Activated T-cell treated with anti-CD3 and anti-CD28 coated beads for 1 hour (primary cell): ENCODE results near the gene PRKAG1.
"Not testable (repeated sequence)": the region's sequence is repeated elsewhere in the genome, so short reads cannot be mapped to it uniquely, and the experiment has no call there.

Source experiments
- DNase-seq: peaks from one replicate; pipeline ENCODE4 v3.0.0-alpha.2; 2020; ENCODE audit warnings: low read depth

Gene PRKAG1

DNA sequence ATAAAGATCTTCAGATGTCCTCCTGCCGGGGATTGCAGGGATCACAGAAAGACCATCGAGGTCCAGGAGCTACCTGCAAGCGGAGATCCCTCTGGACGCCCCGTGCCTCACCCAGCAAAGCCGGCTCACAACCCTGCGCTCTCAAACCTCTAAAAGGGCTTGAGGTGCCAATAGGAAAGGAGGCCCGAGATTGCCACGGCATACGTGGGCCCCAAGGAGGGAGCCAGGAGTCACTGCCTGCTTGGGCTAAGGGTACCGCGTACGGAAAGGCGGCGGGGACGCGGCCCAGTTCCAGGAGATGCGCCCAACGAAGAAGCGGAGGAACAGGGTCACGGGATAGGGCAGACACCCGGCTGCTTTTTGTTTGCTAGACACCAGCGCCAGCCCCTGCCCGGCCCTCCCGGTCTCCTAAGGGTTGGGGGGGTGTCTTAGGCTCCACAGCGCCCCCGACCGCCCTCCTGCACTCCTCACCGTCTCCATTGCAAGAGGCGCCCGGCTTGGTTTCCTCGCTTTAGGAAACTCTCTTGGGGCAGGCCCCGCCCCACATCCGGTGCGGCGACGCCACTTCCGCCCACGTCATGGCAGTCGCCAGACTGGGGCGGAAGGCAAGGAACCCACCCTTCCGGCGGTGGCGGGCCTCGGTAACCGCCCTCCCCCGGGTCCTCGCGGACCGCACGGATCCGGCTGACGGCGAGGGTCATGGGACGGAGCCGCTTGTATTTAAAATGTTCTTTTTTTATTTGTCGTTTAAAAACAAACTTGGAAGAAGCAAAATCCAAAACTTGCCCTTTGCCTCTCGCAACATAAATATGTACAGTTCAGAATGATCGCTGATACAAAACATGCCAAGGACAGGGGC, at the start of gene PRKAG1:
PRKAG1 (minus strand) TSS at position 516 of the 859 bp plus-strand sequence; CDS start at position 480, 36 bp downstream.
- peak; percentile 93 for DNase-seq

- no peak for DNase-seq
Observed at GRCh38 chr12:49066120-49066519, 47.5 kb upstream of the PRKAG1 start.

DNA sequence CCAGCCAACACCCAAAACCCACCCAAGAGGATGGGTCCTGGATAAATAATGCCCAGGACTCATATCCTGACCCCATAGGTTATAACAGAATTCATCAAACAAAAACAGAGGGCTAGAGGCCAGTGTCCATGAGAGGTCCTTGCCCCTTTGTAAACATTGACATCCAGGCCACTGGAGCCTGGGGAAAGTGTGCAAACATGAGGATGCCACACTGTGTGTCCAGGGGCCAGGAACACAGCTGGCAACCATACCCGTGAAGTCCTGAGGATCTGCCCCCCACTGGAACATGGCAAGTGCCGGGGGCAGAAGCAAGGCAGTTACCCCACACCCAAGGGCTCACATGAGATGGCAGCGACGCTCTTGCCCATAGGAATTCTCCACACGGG, 46.2 kb upstream of the PRKAG1 start:
- no peak for DNase-seq

GRCh38 chr12:49061916-49062315, 43.3 kb upstream of the PRKAG1 start:
- DNase-seq, result not testable (repeated sequence)

DNA sequence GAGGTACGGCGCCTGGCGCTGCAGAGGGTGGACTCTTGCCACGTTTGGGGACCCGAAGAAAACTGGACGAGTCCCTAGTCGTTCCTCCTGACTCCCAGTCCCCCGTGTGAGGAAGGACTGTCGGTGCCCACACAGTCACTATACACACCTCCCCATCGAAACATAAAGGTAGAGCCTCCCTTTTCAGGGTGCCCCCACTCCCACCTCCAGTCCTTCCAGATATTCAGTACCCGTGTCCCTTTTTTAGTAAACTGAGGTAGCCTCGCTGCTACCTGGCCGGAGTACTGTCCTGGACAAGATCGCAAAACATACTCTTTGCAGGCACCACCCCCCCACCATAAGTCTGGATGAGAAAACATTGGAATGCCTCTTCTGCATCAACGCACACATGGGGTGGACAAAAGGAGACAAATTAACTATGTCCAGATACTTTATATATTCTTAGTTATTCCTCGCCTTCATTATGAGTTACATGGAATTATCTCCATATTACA, 42.6 kb upstream of the PRKAG1 start:
- no peak for DNase-seq

- DNase-seq, result peak; percentile 80
Observed at GRCh38 chr12:49060237-49061156, 41.9 kb upstream of the PRKAG1 start, which contains the start of gene KMT2D. KMT2D (minus strand) TSS chr12:49060794; CDS start chr12:49055324, 5,470 bp downstream.

GRCh38 chr12:49059299-49060171, 41.0 kb upstream of the PRKAG1 start:
- DNase-seq, result no peak

DNA sequence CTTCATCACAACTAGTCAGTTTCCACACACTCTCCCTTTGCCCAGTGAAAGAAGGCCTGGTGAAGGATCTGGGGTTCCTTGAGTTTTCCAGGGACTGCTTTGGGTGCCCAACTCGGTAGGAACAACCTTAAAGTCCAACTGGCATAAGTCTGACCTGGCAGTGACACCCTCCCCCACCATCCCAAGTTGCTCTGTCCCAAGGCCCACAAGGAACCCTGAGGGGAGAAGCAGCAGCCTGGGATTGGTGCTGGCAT, 40.4 kb upstream of the PRKAG1 start:
- DNase-seq, result no peak

DNA sequence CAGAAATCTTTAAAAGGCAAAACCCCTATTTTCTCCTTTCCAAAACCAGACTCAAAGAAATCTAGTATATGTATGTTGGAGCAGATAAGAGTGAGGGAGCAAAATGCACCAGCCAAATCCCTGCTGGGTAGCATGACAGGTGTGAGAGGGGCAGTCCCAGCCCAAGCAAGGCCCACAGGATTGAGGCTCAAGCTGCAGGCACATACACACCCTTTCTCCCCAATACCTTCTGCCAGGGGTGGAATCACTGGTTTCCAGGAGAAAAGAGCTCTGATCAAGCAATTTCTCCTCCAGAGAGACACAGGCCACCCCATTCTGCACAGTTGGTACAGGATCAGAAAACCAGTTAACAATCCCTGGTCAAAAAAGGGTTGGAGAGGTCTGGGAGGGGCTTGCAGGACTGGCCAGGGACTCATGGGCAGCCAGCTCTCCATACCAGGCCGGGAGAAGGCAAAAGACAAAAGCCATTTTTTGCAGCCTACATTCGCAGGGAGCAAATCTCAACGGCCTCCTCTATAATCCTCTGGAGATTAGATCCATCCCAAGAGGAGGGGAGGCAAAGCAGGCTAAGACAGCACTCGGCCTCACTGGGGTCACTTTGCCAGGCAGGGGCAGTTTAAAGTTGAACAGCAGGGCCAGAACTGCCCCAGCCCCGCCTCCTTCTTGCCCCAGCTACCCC, 39.9 kb upstream of the PRKAG1 start:
- DNase-seq, result no peak

DNA sequence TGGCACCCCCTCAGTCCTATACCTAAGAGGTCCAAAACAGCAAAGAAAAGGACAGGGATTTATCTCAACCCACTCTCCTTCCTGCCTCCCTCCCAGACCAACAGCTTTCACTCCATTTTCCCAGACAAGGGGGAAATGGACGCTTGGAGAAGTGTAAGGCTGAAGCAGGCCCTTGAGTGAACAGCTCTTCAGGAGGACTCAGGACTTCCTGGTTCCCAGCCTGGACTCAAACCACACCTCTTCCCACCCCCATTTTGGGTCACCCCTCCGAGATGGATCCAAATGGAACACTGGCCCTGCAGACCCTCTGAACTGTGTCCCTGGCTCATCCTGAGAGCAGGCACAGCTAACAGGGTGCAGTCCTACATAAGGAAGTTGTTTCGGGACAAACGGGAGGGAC, 39.3 kb upstream of the PRKAG1 start:
- DNase-seq, result no peak

- DNase-seq, result peak; percentile 20
Observed at GRCh38 chr12:49055978-49056754, 37.6 kb upstream of the PRKAG1 start.

DNA sequence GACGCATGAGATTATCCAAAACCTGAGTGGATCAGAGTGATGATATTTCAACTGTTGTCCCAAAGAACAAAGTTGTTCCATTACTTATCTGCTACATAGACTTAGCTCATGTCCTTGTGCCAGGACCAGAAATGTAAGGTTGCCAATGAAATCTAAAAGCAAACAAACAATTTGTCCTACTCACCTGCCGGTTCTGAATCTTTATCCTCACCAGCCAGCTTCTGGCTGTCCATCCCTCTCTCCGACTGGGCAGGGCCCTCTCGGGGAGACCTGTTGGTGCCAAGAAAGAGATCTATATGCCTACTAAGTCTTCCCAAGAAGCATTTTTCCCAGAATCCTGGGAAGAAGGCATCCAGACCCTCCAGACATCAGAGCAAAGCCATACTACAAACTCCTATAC, 36.5 kb upstream of the PRKAG1 start:
- no peak for DNase-seq

DNA sequence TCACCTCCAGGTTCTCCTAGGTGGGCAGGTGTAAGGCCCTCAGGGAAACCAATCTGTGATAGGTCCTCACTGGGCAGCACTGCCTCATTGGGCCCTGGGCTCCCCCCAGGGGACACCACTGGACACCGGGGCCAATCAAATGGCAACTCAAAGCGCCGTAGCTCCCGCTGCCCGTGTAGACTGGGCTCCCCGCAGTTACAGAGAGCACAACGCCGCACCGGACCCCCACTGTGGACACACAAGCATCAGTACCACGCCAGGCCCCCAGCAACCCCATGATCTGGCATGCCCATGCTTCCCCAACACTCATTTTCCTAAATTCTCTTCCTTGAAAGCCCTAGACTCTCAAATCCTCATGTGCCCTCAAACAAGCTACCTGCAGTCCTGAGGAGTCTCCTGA, 35.9 kb upstream of the PRKAG1 start:
- DNase-seq, result no peak

GRCh38 chr12:49054096-49054495, 35.5 kb upstream of the PRKAG1 start:
- no peak for DNase-seq

GRCh38 chr12:49052451-49053208, 34.1 kb upstream of the PRKAG1 start:
- DNase-seq, result no peak

- DNase-seq, result no peak
Observed at GRCh38 chr12:49051777-49052438, 33.3 kb upstream of the PRKAG1 start.

DNA sequence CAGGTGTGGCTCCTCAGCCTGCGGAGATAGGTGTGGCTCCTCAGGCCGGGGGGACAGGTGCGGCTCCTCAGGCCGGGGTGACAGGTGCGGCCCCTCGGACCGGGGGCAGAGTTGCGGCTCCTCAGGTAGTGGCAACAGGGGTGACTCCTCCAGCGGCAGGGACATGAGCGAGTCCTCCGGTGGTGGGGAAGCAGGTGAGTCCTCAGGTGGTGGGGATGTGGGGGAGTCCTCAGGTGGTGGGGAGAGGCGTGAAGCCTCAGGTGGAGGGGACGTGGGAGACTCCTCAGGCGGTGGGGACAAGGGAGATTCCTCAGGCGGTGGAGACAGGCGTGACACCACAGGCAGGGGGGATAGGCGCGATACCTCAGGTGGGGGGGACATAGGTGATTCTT, 32.8 kb upstream of the PRKAG1 start:
- DNase-seq, result no peak

DNA sequence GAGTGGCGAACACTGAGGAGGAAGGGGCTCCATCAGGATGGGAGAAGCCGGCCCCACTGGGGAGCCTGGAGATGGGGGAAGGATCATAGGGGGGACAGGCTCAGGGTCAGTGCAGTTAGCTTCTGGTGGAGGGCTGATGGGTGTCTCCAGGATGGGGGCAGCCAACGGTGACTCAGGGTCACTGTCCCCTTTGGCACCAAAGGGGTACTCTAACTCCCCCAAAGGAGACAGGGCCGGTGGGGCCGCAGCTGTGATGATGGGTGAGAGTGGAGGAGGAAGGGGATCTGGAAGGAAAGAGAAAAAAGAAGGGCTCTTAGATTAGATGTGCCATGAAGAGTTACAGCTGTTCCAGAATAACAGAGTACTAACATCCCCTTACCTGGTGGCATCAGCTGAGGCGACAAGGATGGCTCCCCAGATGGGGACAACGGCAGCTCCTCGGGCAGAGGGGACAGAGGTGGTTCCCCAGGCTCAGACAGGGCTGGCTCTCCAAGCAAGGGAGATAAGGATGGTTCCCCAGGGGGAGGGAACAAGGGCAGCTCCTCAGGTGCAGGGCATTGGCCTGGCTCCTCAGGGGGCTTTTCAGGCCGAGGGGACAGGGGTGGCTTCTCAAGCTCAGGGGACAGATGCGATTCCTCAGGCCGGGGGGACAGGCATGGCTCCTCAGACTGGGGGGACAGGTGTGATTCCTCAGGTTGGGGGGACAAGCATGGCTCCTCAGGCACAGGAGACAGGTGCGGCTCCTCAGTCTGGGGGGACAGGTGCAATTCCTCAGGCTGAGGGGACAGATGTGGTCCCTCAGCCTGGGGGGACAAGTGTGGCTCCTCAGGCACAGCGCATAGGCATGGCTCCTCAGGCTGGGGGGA, 32.2 kb upstream of the PRKAG1 start:
- no peak for DNase-seq
